ACHN (cell line): ENCODE data around the gene TPGS1.

Source experiments
- DNase-seq: peaks from one replicate; pipeline ENCODE4 v3.0.0-alpha.2; 2015
- in situ Hi-C: cut with HindIII; loops from 2 replicates; pipeline ENCODE4 v1.10.0; 2017; ENCODE audit warnings: low sequenced_read_pairs, low pct_ligation_motif_present, low pct_unique_long_range_greater_than_20kb

Gene TPGS1

GRCh38 chr19:493391-494170 lies 13.7 kb upstream of the TPGS1 start:
- in situ Hi-C loops = no loop called here
- no peak for DNase-seq

GRCh38 chr19:494171-495080 lies 12.9 kb upstream of the TPGS1 start:
- in situ Hi-C loops = no loop called here
- no peak for DNase-seq

GRCh38 chr19:495081-495401 lies 12.3 kb upstream of the TPGS1 start:
- in situ Hi-C loops = no loop called here
- no peak for DNase-seq

GRCh38 chr19:495402-496111 lies 11.7 kb upstream of the TPGS1 start:
- in situ Hi-C loops = no loop called here
- peak; percentile 18 for DNase-seq

- no peak for DNase-seq
- in situ Hi-C loops = no loop called here
These were observed 11.1 kb upstream of the TPGS1 start, which contains the start of gene MADCAM1 for GRCh38 chr19:496112-496665. TSS of gene MADCAM1 (plus strand) at chr19:496486. CDS start at chr19:496500, 14 bp downstream.

GRCh38 chr19:496986-497385 lies 10.3 kb upstream of the TPGS1 start:
- in situ Hi-C loops = no loop called here
- DNase-seq = no peak

GRCh38 chr19:497491-497868 lies 9.8 kb upstream of the TPGS1 start:
- no peak for DNase-seq
- in situ Hi-C loops = no loop called here

GRCh38 chr19:497869-498510 lies 9.3 kb upstream of the TPGS1 start:
- in situ Hi-C loops = no loop called here
- no peak for DNase-seq

- no peak for DNase-seq
- in situ Hi-C loops = no loop called here
These were observed 8.8 kb upstream of the TPGS1 start for GRCh38 chr19:498511-498891.

GRCh38 chr19:498977-499623 lies 8.2 kb upstream of the TPGS1 start:
- in situ Hi-C loops = no loop called here
- no peak for DNase-seq

GRCh38 chr19:501646-502045 lies 5.7 kb upstream of the TPGS1 start:
- in situ Hi-C loops = no loop called here
- no peak for DNase-seq

- DNase-seq = no peak
- in situ Hi-C loops = no loop called here
These were observed 2.7 kb upstream of the TPGS1 start for GRCh38 chr19:504616-505015.

- in situ Hi-C loops = no loop called here
- DNase-seq = peak; percentile 99
These were observed 652 bp upstream of the TPGS1 start for GRCh38 chr19:506404-507285.

GRCh38 chr19:508204-509150 lies 1.2 kb downstream of the TPGS1 start:
- in situ Hi-C loops = no loop called here
- no peak for DNase-seq

GRCh38 chr19:510606-511100 lies 3.4 kb downstream of the TPGS1 start:
- DNase-seq = peak; percentile 81
- in situ Hi-C loops = no loop called here
